T-helper 17 cell (primary cell): ENCODE data around the gene CDC42SE2. TPM values are rescaled to one million over a fixed set of nuclear protein-coding genes. Genes with fewer than 3 reads are reported as not detected.
A peak's percentile ranks its signal among the peaks of the same experiment; 100 is the strongest.
"Not testable (repeated sequence)": the region's sequence is repeated elsewhere in the genome, so short reads cannot be mapped to it uniquely, and the experiment has no call there.

Experiments
- ATAC-seq: fragments of 150-1000 bp; cut with Tn5 transposase; 2 replicates; pipeline ENCODE4 v1.10.0; 2021; ENCODE audit warnings: mild to moderate bottlenecking, moderate library complexity
- DNase-seq, 3 donors: peaks; one replicate each; pipeline versions ENCODE4 v3.0.0 to v3.0.0-alpha.2; 2020 to 2021
- H3K9me3 ChIP-seq: one replicate; pipeline ENCODE4 v1.7.0; 2013; ENCODE audit warnings: low read length, mild to moderate bottlenecking; ENCODE audit not compliant: control insufficient read depth, poor library complexity, severe bottlenecking
- H3K27ac Mint-ChIP-seq: one replicate; pipeline ENCODE4 v1.8.0; 2022; ENCODE audit warnings: mild to moderate bottlenecking, moderate library complexity, mixed read lengths
- H3K27me3 Mint-ChIP-seq: one replicate; pipeline ENCODE4 v1.8.0; 2022; ENCODE audit warnings: mixed read lengths
- H3K36me3 Mint-ChIP-seq: one replicate; pipeline ENCODE4 v1.8.0; 2022; ENCODE audit warnings: low read depth, mixed read lengths
- H3K4me1 Mint-ChIP-seq: one replicate; pipeline ENCODE4 v1.8.0; 2022; ENCODE audit warnings: mild to moderate bottlenecking, mixed read lengths
- H3K4me3 Mint-ChIP-seq: one replicate; pipeline ENCODE4 v1.8.0; 2022; ENCODE audit warnings: mild to moderate bottlenecking, moderate library complexity, mixed read lengths
- total RNA-seq, 4 donors: library from RNA in 2 of 4; stranded (reverse) in 2 of 4; gene quantifications; one replicate each; pipeline ENCODE4 v1.2.3 and lab custom pipeline; 2022 to 2026

Gene CDC42SE2
- total RNA-seq, 2 donors from 2014 or later: 215 to 245 TPM

DNA sequence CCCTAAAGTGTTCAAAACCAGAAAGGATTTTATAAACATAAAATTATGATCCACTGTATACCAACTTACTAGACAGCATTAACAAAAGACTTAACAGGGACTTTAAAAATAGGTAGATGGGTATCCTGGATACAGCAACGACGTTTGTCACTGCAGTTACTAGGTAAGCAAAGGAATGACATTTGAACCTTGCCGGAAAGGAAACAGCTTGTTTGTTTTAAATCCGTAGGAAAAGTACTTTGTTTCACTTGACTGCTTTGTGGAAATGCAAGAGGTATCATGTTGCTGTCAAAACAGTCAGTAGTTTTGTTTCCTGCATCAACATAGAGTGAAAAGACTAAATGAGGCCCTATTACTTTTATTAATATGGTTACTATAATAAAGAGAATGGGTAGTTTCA is 122.9 kb downstream of the CDC42SE2 start:
- DNase-seq (no peak), ATAC-seq (no peak)
- Mint-ChIP-seq H3K36me3 (peaks cover 11% of the 10 kb centered on the region), H3K27ac (peak overlapping the region; percentile 96), H3K27me3 (no peaks in the 10 kb centered on the region), H3K4me1 (peaks cover 48% of the 10 kb centered on the region), H3K4me3 (no peak overlapping the region)
- no peaks in the 10 kb centered on the region for H3K9me3 ChIP-seq

DNA sequence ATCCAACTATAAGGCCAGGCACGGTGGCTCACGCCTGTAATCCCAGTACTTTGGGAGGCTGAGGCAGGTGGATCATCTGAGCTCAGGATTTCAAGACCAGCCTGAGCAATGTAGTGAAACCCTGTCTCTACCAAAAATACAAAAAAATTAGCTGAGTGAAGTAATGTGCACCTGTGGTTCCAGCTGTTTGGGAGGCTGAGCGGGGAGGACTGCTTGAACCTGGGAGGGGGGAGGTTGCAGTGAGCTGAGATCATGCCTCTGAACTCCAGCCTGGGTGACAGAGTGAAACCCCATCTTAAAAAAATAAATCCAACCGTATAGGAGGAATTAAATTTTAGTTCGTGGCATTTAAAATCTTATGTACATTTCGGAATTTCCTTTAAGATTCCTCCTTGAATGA is 123.4 kb downstream of the CDC42SE2 start:
- Mint-ChIP-seq H3K36me3 (peaks cover 11% of the 10 kb centered on the region), H3K4me1 (peaks cover 49% of the 10 kb centered on the region), H3K4me3 (no peak overlapping the region), H3K27ac (peak overlapping the region; percentile 96), H3K27me3 (no peaks in the 10 kb centered on the region)
- DNase-seq: no peak
- ATAC-seq: no peak
- no peaks in the 10 kb centered on the region for H3K9me3 ChIP-seq

DNA sequence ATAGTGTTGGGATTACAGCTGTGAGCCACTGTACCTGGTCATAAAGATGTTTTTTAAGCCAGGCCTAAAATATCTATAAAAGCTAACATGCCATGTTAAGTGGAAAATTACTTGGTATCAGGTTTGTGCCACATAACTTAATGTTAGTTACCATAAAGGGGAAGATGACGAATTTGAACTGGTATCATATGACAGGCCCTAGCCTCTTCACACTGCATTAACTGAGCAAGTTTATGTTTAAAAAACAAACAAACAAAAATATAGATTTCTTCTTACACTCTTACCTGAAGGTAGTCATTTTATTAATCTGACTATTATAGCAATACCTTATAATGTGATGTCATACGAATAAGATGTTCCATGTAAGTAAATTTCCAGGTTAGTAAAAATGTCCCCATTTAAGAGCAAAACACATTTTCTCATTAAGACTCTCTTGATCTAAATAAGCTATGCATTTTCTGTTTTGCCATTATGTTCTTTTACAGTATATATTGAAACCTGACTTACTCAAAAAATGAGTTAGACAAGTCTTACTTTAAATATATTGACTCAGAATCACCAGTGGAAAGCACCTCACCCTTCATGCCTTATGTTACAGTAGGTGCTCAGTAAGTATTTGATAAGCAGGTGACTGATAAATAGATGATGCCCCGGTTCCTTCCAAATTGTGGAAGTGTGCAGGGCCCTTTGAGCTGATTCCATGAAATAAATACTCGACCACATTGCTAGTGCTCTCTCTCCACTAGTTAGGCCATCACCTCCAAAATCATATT is 125.4 kb downstream of the CDC42SE2 start:
- ATAC-seq (no peak), DNase-seq (no peak)
- H3K9me3 ChIP-seq: no peaks in the 10 kb centered on the region
- Mint-ChIP-seq H3K27ac (peak overlapping the region; percentile 96), H3K36me3 (peaks cover 12% of the 10 kb centered on the region), H3K4me3 (peak overlapping the region; percentile 34), H3K27me3 (no peaks in the 10 kb centered on the region), H3K4me1 (peaks cover 53% of the 10 kb centered on the region)

DNA sequence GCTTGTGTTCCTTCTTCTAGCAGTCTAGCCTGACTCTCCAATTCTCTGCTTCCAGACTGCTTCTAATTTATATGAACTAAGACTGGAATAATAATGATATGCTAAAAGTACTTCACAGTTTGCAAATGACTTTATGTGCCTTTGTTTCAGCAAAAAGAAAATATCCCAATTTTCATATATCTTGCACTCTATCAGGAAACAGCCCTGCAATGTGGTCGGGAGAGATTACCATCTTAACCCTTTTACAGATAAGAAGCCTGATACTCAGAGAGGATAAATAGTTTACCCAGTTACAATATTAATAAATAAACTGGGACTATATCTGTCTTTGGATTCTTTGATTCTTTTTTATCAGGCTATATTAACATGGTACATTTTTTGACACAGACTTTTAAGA is 126.0 kb downstream of the CDC42SE2 start:
- Mint-ChIP-seq H3K36me3 (peaks cover 12% of the 10 kb centered on the region), H3K4me1 (peaks cover 50% of the 10 kb centered on the region), H3K27me3 (no peaks in the 10 kb centered on the region), H3K27ac (peak overlapping the region; percentile 96), H3K4me3 (peak overlapping the region; percentile 83)
- no peaks in the 10 kb centered on the region for H3K9me3 ChIP-seq
- ATAC-seq: no peak
- DNase-seq: no peak

DNA sequence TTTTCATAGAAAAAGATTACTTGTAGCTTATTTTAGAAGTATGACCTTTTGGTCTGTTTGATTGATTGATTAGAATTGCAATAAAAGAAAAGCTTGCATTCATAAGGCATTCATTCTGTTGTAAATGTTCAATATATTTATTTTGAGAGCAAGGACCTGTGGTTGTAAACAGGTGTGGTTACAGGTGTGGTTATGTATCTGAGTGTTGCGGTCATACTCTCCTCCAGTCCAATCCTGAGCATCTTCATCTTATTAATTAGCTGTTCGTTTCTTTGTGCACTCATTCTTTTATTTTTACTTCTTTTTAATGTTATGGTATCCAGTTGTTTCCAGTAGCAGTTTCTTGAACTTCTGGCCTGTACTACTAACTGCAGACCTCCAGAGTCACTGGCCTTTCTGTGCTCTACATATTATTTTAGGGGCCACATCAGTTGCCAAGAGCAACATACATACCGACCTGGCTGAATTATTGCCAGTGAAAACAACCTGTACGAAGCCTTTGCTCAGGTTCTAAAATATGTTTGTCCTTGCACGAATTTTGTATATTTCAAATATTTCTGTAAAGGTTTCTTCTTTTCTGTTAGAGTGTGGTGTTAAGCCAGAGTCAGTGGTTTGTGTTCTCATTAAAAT is 128.7 kb downstream of the CDC42SE2 start:
- ATAC-seq (peak; percentile 22), DNase-seq (no peak)
- Mint-ChIP-seq H3K27me3 (no peaks in the 10 kb centered on the region), H3K4me1 (peaks cover 64% of the 10 kb centered on the region), H3K27ac (peak overlapping the region; percentile 96), H3K36me3 (peaks cover 17% of the 10 kb centered on the region), H3K4me3 (peak overlapping the region; percentile 73)
- no peaks in the 10 kb centered on the region for H3K9me3 ChIP-seq

DNA sequence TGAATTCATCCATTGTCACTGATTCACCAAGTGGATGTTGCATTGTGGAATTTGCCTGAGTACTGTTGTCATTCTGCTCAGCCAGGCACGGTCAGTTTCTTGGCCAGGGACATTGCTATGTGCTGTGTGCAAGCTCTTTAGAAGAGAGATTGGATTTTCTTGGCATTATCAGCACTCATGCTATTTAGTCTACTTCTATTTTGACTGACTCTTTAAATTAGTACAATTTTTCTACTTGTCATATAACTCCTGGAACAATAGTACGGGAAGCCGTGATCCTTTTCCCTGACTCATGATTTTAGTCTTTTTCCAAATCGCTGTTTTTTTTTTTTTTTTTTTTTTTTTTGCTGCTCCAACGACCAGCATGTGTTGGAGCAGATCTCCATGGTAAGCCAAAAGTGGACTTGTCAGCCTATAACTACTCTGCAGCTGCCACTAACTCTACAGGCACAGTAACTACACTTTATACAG is 129.7 kb downstream of the CDC42SE2 start:
- H3K27me3 Mint-ChIP-seq: no peaks in the 10 kb centered on the region
- peak overlapping the region; percentile 96 for H3K27ac Mint-ChIP-seq
- no peak for DNase-seq
- ATAC-seq: peak; percentile 3
- H3K9me3 ChIP-seq: no peaks in the 10 kb centered on the region
- peaks cover 17% of the 10 kb centered on the region for H3K36me3 Mint-ChIP-seq
- H3K4me3 Mint-ChIP-seq: peak overlapping the region; percentile 73
- H3K4me1 Mint-ChIP-seq: peaks cover 66% of the 10 kb centered on the region

DNA sequence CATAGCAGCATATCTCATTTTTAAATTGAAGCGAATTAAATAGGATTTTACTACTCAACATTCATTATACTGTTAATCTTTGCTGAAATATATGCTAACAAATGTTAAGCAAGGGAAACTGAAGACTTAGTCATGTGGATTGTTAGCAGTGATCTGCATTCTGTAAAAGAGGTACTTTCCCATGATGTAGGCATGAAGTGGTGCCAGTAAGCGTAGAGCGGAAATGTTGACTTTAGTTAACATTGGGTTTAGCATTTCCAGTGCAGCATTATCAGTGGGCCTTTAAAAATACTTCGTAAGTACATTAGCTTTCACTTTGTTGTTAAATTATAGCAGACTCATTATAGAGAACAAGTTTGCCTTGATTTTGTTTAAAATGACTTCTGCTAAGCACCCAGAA is 130.3 kb downstream of the CDC42SE2 start:
- peak overlapping the region; percentile 73 for H3K4me3 Mint-ChIP-seq
- H3K36me3 Mint-ChIP-seq: peaks cover 17% of the 10 kb centered on the region

DNA sequence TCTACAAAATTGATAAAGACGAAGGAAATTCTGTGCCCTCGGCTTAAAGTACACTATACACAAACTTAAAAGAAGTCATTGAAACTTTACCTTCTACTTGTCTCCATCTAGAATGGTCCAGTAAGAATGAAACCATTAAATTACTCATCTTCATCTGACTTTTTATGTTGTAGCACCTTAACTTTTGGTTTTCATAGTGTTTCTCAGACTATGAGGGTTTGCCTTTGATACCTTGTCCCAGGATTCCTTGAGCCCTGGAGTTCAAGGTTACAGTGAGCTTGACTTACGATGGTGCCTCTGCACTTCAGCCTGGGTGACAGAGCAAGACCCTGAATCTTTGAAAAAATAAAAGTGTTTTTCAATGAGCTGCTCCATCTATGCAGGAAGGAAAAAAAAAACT is 132.2 kb downstream of the CDC42SE2 start:
- Mint-ChIP-seq H3K4me1 (peaks cover 52% of the 10 kb centered on the region), H3K27me3 (no peaks in the 10 kb centered on the region), H3K27ac (peak overlapping the region; percentile 96), H3K4me3 (peak overlapping the region; percentile 52), H3K36me3 (peaks cover 16% of the 10 kb centered on the region)
- no peak for ATAC-seq
- no peak for DNase-seq
- H3K9me3 ChIP-seq: no peaks in the 10 kb centered on the region

More for the DNA sequence above, 130.3 kb downstream of the CDC42SE2 start:
- H3K27me3 Mint-ChIP-seq: no peaks in the 10 kb centered on the region
- H3K9me3 ChIP-seq: no peaks in the 10 kb centered on the region
- peaks cover 62% of the 10 kb centered on the region for H3K4me1 Mint-ChIP-seq
- H3K27ac Mint-ChIP-seq: peak overlapping the region; percentile 96
- DNase-seq (peak in 1 of 3 donors; percentile 31), ATAC-seq (peak; percentile 94)

DNA sequence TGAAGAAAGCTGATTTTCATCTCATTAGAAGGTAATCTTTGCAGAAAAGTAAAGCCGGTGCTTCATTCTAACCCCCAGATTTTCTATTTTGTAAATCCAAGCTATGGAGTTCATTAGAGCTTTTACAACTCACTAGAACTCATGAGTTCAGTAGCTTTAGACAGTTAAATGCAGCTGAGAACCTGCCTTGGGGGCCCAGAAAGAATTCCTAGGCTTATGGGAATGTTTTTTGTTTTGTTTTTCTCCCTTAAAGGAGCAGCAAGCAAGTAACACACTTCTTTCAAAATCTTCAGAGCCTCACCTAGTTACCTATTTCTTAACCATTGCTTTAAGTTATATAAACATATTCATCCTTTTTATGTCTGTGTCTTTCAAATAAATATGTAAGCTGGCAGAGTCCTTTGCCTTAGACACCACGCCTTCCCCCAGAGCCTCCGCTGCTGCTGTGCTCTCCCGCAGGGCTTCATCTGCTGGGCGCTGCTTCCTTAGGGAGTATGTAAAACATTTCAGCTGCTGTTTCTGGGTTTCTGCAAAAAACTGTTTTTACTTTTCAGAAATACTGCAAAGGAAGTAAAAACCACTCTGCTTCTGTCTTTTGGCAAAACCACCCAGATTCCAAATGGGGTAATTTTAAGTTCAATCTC is 132.9 kb downstream of the CDC42SE2 start:
- DNase-seq: no peak
- Mint-ChIP-seq H3K4me1 (peaks cover 51% of the 10 kb centered on the region), H3K27me3 (no peaks in the 10 kb centered on the region), H3K36me3 (peaks cover 16% of the 10 kb centered on the region), H3K27ac (peak overlapping the region; percentile 96), H3K4me3 (peak overlapping the region; percentile 74)
- no peak for ATAC-seq
- H3K9me3 ChIP-seq: no peaks in the 10 kb centered on the region

DNA sequence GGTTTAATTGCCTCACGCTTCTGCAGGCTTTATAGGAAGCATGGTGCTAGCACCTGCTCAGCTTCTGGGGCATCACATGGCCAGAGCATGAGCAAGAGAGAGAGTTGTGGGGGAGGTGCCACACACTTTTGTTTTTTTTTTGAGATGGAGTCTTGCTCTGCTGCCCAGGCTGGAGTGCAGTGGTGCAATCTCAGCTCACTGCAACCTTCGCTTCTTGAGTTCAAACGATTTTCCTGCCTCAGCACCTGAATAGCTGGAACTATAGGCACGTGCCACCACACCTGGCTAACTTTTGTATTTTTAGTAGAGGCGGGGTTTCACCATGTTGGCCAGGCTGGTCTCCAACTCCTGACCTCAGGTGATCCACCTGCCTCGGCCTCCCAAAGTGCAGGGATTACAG is 135.2 kb downstream of the CDC42SE2 start:
- Mint-ChIP-seq H3K4me3 (peak overlapping the region; percentile 37), H3K36me3 (peaks cover 15% of the 10 kb centered on the region), H3K4me1 (peaks cover 30% of the 10 kb centered on the region), H3K27ac (peak overlapping the region; percentile 96)
- not testable (repeated sequence) for ATAC-seq, H3K9me3 ChIP-seq, H3K27me3 Mint-ChIP-seq, DNase-seq

DNA sequence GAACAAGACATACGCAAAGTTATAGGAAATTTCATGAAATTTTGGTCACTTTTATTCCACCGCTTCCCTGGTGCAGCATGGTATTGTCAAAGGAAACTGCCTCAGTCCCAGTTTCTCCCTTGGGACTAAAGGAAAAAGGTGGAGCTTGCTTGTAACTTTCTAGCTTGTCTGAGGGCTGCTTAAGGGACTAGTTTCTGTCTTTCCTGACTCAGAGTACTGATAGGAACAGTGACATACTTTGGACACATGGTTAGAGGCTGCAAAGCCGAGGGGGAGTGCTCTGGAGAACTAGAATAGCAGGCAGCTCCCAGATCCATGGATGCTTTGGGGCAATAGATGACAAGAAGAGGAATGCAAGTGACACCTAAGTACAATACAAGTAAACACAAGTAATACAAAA is 136.7 kb downstream of the CDC42SE2 start:
- peak overlapping the region; percentile 55 for H3K4me3 Mint-ChIP-seq
- H3K27ac Mint-ChIP-seq: peak overlapping the region; percentile 54
- peaks cover 10% of the 10 kb centered on the region for H3K36me3 Mint-ChIP-seq
- H3K9me3 ChIP-seq: peaks cover 2% of the 10 kb centered on the region
- H3K4me1 Mint-ChIP-seq: peaks cover 21% of the 10 kb centered on the region
- ATAC-seq (no peak), DNase-seq (no peak)
- H3K27me3 Mint-ChIP-seq: no peaks in the 10 kb centered on the region

DNA sequence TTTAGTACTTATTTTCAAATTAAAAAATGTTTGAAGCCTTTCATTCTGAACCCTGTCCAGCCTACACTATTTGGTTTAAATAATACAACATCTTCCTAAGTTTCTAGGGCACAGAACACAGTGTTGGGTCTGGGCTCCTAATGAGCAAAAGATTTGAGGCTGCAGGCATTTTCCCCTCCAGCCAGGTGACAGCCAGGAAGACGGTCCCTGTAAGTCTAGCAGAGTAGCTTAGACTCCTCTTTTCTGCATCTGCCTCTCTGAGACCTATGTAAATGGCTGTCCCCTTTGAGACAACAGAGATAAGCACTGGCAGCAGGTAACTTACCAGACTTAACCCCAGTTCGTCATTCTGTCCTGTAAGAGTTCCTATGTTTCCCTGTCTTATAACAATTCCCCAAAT is 141.8 kb downstream of the CDC42SE2 start:
- DNase-seq (no peak), ATAC-seq (peak; percentile 19)
- H3K9me3 ChIP-seq: peaks cover 2% of the 10 kb centered on the region
- Mint-ChIP-seq H3K27me3 (no peaks in the 10 kb centered on the region), H3K4me1 (peaks cover 13% of the 10 kb centered on the region), H3K4me3 (peak overlapping the region; percentile 47), H3K36me3 (peaks cover 7% of the 10 kb centered on the region), H3K27ac (peak overlapping the region; percentile 90)

DNA sequence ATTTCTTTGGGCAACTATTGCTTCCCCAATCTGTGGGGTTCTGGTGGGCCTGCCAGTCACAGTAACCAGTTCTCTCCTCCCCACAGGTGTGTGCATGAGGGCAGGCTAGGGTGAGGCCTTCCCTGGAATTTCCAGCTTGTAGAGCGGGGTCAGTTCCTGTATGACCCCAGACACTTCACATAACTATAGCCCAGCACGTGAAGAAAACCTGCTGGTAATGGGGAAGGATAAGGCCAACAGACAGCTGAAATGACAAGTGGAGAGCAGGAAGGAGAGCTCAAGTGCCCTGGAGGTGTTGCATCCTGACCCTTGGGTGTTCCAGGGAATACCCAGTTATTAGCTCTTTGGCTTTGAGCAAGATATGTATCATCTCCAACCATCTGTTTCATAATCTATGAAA is 142.2 kb downstream of the CDC42SE2 start:
- Mint-ChIP-seq H3K36me3 (peaks cover 5% of the 10 kb centered on the region), H3K27me3 (no peaks in the 10 kb centered on the region), H3K27ac (peak overlapping the region; percentile 90), H3K4me1 (peaks cover 11% of the 10 kb centered on the region), H3K4me3 (peak overlapping the region; percentile 47)
- ATAC-seq (peak; percentile 15), DNase-seq (no peak)
- H3K9me3 ChIP-seq: peaks cover 2% of the 10 kb centered on the region
